Measurements from ENCODE around the gene BET1. TPM values are rescaled to one million over a fixed set of nuclear protein-coding genes. Genes with fewer than 3 reads are reported as not detected.

BET1 gene
- total RNA-seq, 2 experiments from 2014 or later = 14.3 to 31.6 TPM

- H3K79me2 ChIP-seq (ENCODE audit: insufficient read depth, low read depth, low read length) = no peaks in the 10 kb centered on the region
- H4K20me1 ChIP-seq (ENCODE audit: insufficient read depth, low read length) = no peaks in the 10 kb centered on the region
- DNase-seq (ENCODE audit: low spot score) = no peak
- intact Hi-C loops (cut with micrococcal nuclease; ENCODE audit: unreplicated experiment) = no loop called here
- no peak for TF ChIP-seq EZH2phosphoT487 (IDR thresholded peaks at IDR 0.05; ENCODE audit: borderline replicate concordance, low read depth, low read length)
- TF ChIP-seq, protein P1, sequence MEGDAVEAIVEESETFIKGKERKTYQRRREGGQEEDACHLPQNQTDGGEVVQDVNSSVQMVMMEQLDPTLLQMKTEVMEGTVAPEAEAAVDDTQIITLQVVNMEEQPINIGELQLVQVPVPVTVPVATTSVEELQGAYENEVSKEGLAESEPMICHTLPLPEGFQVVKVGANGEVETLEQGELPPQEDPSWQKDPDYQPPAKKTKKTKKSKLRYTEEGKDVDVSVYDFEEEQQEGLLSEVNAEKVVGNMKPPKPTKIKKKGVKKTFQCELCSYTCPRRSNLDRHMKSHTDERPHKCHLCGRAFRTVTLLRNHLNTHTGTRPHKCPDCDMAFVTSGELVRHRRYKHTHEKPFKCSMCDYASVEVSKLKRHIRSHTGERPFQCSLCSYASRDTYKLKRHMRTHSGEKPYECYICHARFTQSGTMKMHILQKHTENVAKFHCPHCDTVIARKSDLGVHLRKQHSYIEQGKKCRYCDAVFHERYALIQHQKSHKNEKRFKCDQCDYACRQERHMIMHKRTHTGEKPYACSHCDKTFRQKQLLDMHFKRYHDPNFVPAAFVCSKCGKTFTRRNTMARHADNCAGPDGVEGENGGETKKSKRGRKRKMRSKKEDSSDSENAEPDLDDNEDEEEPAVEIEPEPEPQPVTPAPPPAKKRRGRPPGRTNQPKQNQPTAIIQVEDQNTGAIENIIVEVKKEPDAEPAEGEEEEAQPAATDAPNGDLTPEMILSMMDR (conservative IDR thresholded peaks at IDR 0.05; ENCODE audit: low read length) = no peak
- no peaks in the 10 kb centered on the region for H3K9me2 ChIP-seq (ENCODE audit: insufficient read depth, low read length)
- ChIA-PET POLR2A (interaction anchor here (1.4 to 3.1 kb wide), 2 partner anchors 8 to 17 kb away, joined by 6 to 8 read pairs; no protein-coding TSS in a partner anchor), CTCF (ENCODE audit: unreplicated experiment) (no interaction called here)
- H2AFZ ChIP-seq (ENCODE audit: low read length) = no peak overlapping the region
- H3K27ac ChIP-seq (ENCODE audit: low read depth, low read length, poor library complexity, severe bottlenecking) = no peak overlapping the region
- H3K4me3 ChIP-seq (ENCODE audit: low read depth, low read length, poor library complexity, severe bottlenecking) = no peak overlapping the region
- H3K4me2 ChIP-seq (ENCODE audit: low read length) = no peak overlapping the region
- no peaks in the 10 kb centered on the region for H3K36me3 ChIP-seq (ENCODE audit: insufficient read depth, low read length)
- H3K4me1 ChIP-seq (ENCODE audit: insufficient read depth, low read length, poor library complexity, severe bottlenecking) = no peaks in the 10 kb centered on the region
- no TSS peak for BruUV-seq (replicated peaks)
- H3K9me3 ChIP-seq (ENCODE audit: low read length) = no peaks in the 10 kb centered on the region
These were observed 56.0 kb downstream of the BET1 start for GRCh38 chr7:93948106-93948505.

GRCh38 chr7:93945756-93946535 lies 58.2 kb downstream of the BET1 start:
- CTCF ChIA-PET (ENCODE audit: unreplicated experiment) = no interaction called here

More at GRCh38 chr7:93945756-93946535, 58.2 kb downstream of the BET1 start:
- DNase-seq (ENCODE audit: low spot score) = no peak
- Histone ChIP-seq H3K36me3 (ENCODE audit: insufficient read depth, low read length) (no peaks in the 10 kb centered on the region), H4K20me1 (ENCODE audit: insufficient read depth, low read length) (no peaks in the 10 kb centered on the region), H3K4me3 (ENCODE audit: low read depth, low read length, poor library complexity, severe bottlenecking) (no peak overlapping the region), H3K9me3 (ENCODE audit: low read length) (no peaks in the 10 kb centered on the region), H3K9me2 (ENCODE audit: insufficient read depth, low read length) (no peaks in the 10 kb centered on the region), H3K79me2 (ENCODE audit: insufficient read depth, low read depth, low read length) (no peaks in the 10 kb centered on the region), H3K27ac (ENCODE audit: low read depth, low read length, poor library complexity, severe bottlenecking) (no peak overlapping the region), H3K4me2 (ENCODE audit: low read length) (no peak overlapping the region), H2AFZ (ENCODE audit: low read length) (no peak overlapping the region), H3K4me1 (ENCODE audit: insufficient read depth, low read length, poor library complexity, severe bottlenecking) (no peaks in the 10 kb centered on the region)
- TF ChIP-seq, protein P1 (conservative IDR thresholded peaks at IDR 0.05; ENCODE audit: low read length) = no peak
- no peak for TF ChIP-seq EZH2phosphoT487 (IDR thresholded peaks at IDR 0.05; ENCODE audit: borderline replicate concordance, low read depth, low read length)
- BruUV-seq (replicated peaks) = no TSS peak
- POLR2A ChIA-PET = interaction anchor here (1.0 to 3.1 kb wide), 2 partner anchors 8 to 11 kb away, joined by 3 to 8 read pairs; no protein-coding TSS in a partner anchor
- intact Hi-C loops (cut with micrococcal nuclease; ENCODE audit: unreplicated experiment) = no loop called here

All from OCI-LY7 (cell line).